ENCODE results near the gene PRMT3.
"Not testable (repeated sequence)": the region's sequence is repeated elsewhere in the genome, so short reads cannot be mapped to it uniquely, and the experiment has no call there.

The PRMT3 gene

DNA sequence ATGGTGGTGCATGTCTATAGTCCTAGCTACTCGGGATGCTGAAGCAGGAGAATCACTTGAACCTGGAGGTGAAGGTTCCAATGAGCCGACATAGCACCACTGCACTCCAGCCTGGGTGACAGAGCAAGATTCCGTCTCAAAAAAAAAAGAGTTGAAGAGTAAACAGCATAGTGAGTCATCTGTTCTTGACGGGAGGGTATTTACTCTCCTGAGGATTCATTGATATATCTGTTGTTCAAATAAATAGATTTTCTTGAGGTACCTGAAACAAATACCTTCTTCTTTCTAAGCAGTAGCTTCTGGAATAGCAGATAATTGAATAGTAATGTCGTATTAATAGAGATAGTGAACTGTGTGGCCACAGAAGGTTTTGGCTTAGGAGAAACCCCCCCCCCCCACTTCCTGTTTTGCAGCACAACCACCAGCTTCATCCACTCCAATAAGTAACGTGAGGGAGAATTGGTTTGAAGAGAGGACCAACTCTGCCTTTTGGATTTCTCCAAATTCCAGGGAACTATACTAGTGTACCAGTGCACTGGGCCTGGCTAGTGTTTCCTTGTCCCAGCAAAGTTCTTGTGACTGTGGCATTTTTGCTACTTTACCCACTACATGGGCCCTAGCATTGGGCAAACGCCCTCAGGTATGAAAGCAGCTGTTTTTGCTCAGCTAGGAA is 90.0 kb downstream of the PRMT3 start:
- Histone ChIP-seq H3K36me3 (no peaks in the 10 kb centered on the region), H3K27me3 (no peaks in the 10 kb centered on the region), H3K4me1 (no peaks in the 10 kb centered on the region), H3K9me3 (no peaks in the 10 kb centered on the region), H3K4me3 (ENCODE audit: low read depth, low read length) (no peak overlapping the region)
- DNase-seq = no peak
- TF ChIP-seq, protein P1, sequence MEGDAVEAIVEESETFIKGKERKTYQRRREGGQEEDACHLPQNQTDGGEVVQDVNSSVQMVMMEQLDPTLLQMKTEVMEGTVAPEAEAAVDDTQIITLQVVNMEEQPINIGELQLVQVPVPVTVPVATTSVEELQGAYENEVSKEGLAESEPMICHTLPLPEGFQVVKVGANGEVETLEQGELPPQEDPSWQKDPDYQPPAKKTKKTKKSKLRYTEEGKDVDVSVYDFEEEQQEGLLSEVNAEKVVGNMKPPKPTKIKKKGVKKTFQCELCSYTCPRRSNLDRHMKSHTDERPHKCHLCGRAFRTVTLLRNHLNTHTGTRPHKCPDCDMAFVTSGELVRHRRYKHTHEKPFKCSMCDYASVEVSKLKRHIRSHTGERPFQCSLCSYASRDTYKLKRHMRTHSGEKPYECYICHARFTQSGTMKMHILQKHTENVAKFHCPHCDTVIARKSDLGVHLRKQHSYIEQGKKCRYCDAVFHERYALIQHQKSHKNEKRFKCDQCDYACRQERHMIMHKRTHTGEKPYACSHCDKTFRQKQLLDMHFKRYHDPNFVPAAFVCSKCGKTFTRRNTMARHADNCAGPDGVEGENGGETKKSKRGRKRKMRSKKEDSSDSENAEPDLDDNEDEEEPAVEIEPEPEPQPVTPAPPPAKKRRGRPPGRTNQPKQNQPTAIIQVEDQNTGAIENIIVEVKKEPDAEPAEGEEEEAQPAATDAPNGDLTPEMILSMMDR (IDR thresholded peaks at IDR 0.05; ENCODE audit: low read depth, low read length) = no peak

DNA sequence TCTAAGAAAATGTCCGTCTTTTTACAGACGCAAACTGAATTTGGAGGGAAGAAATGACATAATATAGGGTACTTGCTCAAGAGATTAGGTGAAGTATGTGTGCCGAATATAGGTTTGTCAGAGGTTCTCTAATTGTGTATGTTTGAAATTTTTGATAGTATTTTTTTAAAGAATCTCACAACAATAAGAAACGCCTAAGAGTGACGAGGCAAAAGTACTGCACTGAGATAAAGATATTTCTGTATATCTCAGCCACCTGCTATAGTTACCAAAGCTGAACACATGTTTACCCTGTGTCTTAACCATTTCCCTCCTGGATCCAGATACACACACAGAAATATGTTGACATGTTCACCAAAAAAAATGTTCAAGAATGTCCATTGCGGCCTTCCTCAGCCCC is 92.0 kb downstream of the PRMT3 start:
- Histone ChIP-seq H3K9me3 (no peaks in the 10 kb centered on the region), H3K4me1 (no peaks in the 10 kb centered on the region), H3K4me3 (ENCODE audit: low read depth, low read length) (no peak overlapping the region), H3K36me3 (no peaks in the 10 kb centered on the region), H3K27me3 (no peaks in the 10 kb centered on the region)
- TF ChIP-seq, protein P1 (IDR thresholded peaks at IDR 0.05; ENCODE audit: low read depth, low read length) = no peak
- no peak for DNase-seq

DNA sequence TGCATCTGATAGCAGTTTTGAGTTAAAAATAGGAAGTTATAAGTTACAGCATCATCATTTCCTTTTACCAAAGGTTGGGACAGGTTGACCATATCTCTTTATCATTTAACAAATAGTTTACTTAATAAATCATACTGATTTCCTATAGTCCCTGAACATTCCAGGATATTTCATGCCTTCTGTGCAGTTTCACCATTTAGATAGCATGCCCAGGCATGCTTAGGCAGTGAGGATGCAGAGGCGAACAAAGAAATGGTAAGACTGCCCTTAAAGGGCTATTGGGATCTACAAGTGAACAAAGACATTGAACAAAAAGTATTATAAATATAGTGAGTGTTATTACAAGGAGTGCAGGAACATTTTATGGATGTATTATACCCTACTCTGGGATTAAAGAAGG is 96.4 kb downstream of the PRMT3 start:
- no peak for DNase-seq
- TF ChIP-seq, protein P1 (IDR thresholded peaks at IDR 0.05; ENCODE audit: low read depth, low read length) = no peak
- Histone ChIP-seq H3K4me1 (peaks cover 8% of the 10 kb centered on the region), H3K36me3 (no peaks in the 10 kb centered on the region), H3K9me3 (no peaks in the 10 kb centered on the region), H3K4me3 (ENCODE audit: low read depth, low read length) (no peak overlapping the region), H3K27me3 (no peaks in the 10 kb centered on the region)

DNA sequence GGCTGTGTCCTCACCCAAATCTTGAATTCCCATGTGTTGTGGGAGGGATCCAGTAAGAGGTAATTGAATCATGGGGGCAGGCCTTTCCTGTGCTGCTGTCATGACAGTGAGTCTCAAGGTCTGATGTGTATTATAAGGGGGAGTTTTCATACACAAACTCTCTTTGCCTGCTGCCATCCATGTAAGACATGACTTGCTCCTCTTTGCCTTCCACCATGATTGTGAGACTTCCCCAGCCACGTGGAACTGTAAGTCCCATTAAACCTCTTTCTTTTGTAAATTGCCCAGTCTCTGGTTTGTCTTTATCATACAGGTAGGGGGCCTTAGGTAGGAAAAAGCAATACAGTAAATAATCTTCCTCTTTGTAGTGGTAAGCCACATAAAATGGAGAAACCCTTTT is 96.9 kb downstream of the PRMT3 start:
- H3K36me3 ChIP-seq = not testable (repeated sequence)

DNA sequence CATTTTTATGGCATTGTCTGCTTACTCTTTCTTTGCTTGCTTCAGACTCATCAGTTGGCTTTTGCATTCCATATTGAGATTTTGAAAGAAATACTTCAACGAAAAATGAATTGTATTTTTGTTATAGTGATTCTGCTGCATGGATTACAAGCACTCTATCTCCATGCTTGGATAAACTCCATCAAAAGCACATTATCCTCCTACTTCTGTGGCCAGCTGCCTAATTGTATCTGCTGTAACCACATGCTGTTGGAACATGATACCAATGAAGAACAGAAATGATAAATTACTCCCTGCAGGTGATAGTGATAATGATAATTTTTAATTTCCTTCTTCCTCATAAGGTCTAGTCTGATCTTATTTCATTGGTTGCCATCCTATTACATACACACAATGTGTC is 100.8 kb downstream of the PRMT3 start:
- H3K36me3 ChIP-seq = no peaks in the 10 kb centered on the region
- H3K27me3 ChIP-seq = no peaks in the 10 kb centered on the region
- no peaks in the 10 kb centered on the region for H3K9me3 ChIP-seq
- peak; percentile 18 for DNase-seq
- TF ChIP-seq, protein P1 (IDR thresholded peaks at IDR 0.05; ENCODE audit: low read depth, low read length) = no peak
- peaks cover 13% of the 10 kb centered on the region for H3K4me1 ChIP-seq
- H3K4me3 ChIP-seq (ENCODE audit: low read depth, low read length) = peak overlapping the region; percentile 37

More for the DNA sequence above, 96.9 kb downstream of the PRMT3 start:
- H3K4me1 ChIP-seq = peaks cover 13% of the 10 kb centered on the region
- H3K27me3 ChIP-seq; DNase-seq; H3K4me3 ChIP-seq (ENCODE audit: low read depth, low read length); H3K9me3 ChIP-seq: not testable (repeated sequence)

DNA sequence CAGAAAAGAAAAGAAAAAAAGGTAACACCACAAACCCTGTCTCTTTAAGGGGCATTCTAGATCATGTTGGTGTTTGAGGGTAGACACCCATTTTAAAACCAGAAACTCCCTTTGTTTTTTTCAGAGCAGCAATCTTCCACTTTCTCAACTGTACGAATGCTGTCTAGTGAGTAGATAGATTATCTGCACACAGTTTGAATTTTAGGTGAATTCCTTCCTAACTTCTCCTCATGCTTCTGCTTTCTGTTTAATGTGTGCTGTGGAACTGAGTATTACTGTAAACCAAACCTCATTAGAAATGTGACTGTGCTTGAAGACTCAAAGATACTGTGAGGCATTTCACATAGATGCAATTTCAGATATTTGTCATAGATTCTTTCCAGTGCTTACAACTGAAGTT is 102.4 kb downstream of the PRMT3 start:
- TF ChIP-seq, protein P1 (IDR thresholded peaks at IDR 0.05; ENCODE audit: low read depth, low read length) = no peak
- H3K4me1 ChIP-seq = peaks cover 13% of the 10 kb centered on the region
- H3K4me3 ChIP-seq (ENCODE audit: low read depth, low read length) = no peak overlapping the region
- no peak for DNase-seq
- no peaks in the 10 kb centered on the region for H3K9me3 ChIP-seq
- H3K36me3 ChIP-seq = no peaks in the 10 kb centered on the region
- H3K27me3 ChIP-seq = no peaks in the 10 kb centered on the region
